SKM-1 treated with dmso at 0.1 percent for 144 hours (cell line): ENCODE results near the gene CWF19L2.

Experiments used
- DNase-seq: peaks from one replicate; lab custom pipeline; 2025; ENCODE audit not compliant: unreplicated experiment; lab: John Stamatoyannopoulos, UW

CWF19L2 gene

DNA sequence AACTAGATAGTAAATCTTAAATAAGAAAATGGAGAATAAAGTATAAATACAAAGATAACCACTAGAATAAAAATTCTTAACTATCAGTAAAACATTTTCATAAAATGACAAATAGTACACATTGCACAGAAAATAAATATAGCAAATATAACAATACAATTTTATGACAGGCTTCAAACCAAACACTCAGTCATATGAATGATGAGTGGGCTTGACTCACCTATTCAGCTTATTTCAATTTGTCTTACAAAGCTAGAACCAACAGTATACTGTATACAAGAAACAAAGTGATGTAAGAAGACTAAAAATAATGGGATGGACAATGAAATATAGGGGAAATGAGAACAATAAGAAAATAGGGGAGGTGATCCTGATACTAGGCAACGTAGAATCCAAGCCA is 141.2 kb downstream of the CWF19L2 start:
- DNase-seq, result no peak

DNA sequence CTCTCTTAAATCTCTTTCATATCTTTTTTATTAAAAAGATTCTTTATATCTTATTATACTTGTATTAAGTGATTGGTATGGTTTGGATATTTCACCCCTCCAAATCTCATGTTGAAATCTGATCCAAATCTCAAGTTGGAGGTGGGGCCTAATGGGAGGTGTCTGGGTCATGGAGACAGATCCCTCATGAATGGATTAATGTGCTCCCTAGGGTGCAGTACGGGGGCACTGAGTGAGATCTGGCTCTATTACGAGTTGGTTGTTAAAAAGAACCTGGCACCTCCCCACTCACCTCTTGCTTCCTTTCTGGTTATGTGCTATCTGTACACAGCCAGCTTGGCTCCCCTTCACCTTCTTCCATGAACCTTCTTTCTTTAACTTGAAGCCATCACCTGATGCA is 149.6 kb downstream of the CWF19L2 start:
- no peak for DNase-seq

DNA sequence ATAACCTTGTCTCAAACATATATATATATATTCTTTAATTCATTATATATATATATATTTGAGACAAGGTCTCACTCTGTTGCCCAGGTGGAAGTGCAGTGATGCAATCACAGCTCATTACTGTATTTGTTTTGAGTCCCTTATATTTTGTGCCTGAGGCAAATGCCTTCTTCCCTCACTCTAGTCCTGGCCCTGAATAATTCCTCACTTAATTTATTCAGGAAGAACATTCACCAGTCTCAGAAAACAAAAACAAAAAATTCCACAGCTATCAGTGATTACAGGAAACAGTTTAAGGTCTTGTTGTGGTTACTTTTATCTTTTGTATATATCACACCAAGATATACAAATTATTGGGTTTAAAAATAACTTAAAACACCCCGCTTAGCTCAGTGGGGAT is 155.7 kb downstream of the CWF19L2 start:
- no peak for DNase-seq

DNA sequence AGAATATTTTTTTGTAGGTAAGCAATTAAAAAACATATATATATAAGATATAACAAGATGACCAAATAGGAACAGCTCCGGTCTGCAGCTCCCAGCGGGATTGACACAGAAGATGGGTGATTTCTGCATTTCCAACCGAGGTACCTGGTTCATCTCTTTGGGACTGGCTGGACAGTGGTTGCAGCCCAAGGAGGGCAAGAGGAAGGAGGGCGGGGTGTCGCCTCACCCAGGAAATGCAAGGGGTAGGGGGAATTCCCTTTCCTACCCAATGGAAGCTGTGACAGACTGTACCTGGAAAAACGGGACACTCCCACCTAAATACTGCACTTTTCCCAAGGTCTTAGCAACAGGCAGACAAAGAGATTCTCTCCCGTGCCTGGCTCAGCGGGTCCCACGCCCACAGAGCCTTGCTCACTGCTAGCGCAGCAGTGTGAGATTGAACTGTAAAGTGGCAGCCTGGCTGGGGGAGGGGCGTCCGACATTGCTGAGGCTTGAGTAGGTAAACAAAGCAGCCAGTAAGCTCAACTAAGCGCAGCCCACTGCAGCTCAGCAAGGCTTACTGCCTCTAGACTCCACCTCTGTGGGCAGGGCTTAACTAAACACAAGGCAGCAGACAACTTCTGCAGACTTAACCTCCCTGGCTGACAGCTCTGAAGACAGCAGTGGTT is 163.8 kb downstream of the CWF19L2 start:
- no peak for DNase-seq

DNA sequence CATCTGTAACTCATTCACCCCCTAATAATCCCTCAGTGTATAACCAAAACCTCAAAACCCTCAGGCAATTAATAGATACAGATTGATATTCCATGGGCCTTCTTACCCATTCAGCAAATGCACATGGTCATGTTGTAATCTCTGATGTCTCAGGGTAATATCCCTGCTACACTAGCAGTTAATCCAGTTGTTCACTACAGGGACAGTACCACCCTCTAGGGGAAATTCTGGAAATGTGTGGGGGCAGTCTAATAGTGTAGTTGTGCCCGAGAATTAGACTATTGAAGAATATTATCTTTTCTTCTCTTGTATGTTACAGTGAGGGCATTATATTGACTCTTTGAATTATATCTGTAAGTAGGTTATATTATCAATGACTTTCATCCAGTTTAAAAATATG is 175.4 kb downstream of the CWF19L2 start:
- no peak for DNase-seq
